Esophagus muscularis mucosa (tissue), 4 donors: Measurements from ENCODE around the gene ADD2. TPM values are rescaled to one million over a fixed set of nuclear protein-coding genes. Genes with fewer than 3 reads are reported as not detected.

ENCODE experiments used
- DNase-seq: peaks from one replicate; pipeline ENCODE4 v3.0.0-alpha.2; 2017; ENCODE audit errors: extremely low spot score
- H3K27ac ChIP-seq, 4 donors: fragments of 200-600 bp; sonication (generic); replicated peaks in 1 of 4; 1 replicate in 3 of 4; 2 replicates in 1 of 4; pipeline ENCODE4 v1.5.1; 2016 to 2019; ENCODE audit warnings: mild to moderate bottlenecking in 1 of 4
- H3K27me3 ChIP-seq, 4 donors: fragments of 200-600 bp; sonication (generic); one replicate each; pipeline versions ENCODE4 v1.5.1 to v1.6.0; 2016 to 2019
- H3K36me3 ChIP-seq, 4 donors: fragments of 200-600 bp; sonication (generic); one replicate each; pipeline ENCODE4 v1.5.1; 2016 to 2019
- H3K4me1 ChIP-seq, 4 donors: fragments of 200-600 bp; sonication (generic); one replicate each; pipeline ENCODE4 v1.5.1; 2016 to 2019
- H3K4me3 ChIP-seq, 4 donors: fragments of 200-600 bp; sonication (generic); 1 replicate in 2 of 4; 2 replicates in 2 of 4; pipeline ENCODE4 v1.5.1; 2016 to 2019; ENCODE audit warnings: mild to moderate bottlenecking in 4 of 4, moderate library complexity in 1 of 4
- H3K9me3 ChIP-seq, 4 donors: fragments of 200-600 bp; sonication (generic); 1 replicate in 3 of 4; 2 replicates in 1 of 4; pipeline ENCODE4 v1.5.1; 2016 to 2019
- CTCF ChIP-seq, 3 experiments: fragments of 200-600 bp in 2 of 3; fragments of 450-650 bp in 1 of 3; sonication (generic) in 2 of 3; IDR thresholded peaks; one replicate each; pipeline ENCODE4 v1.5.1; 2017 to 2019; ENCODE audit warnings: antibody characterized with exemption in 3 of 3, mild to moderate bottlenecking in 2 of 3, moderate library complexity in 1 of 3
- EP300 ChIP-seq: sonication (generic); formaldehyde crosslinking; IDR thresholded peaks from one replicate; pipeline ENCODE4 v1.6.1; 2017; ENCODE audit warnings: antibody characterized with exemption
- POLR2A ChIP-seq: fragments of 450-650 bp; IDR thresholded peaks from one replicate; pipeline ENCODE4 v1.6.1; 2017; ENCODE audit warnings: antibody characterized with exemption, moderate library complexity, mild to moderate bottlenecking, low read depth
- POLR2AphosphoS5 ChIP-seq, 2 donors: sonication (generic); formaldehyde crosslinking; IDR thresholded peaks; one replicate each; pipeline ENCODE4 v1.6.1; 2017; ENCODE audit warnings: antibody characterized with exemption in 2 of 2
- WGBS: methylation state at CpG from one replicate; pipeline ENCODE4 v1.1.5; 2018; 5-methylcytosine and 5-hydroxymethylcytosine counted together
- intact Hi-C: fragments of 100-400 bp; cut with DNase I; formaldehyde crosslinking; loops from one replicate; pipeline ENCODE4 v1.15.1; 2023
- total RNA-seq, 4 donors: library from RNA; depleted of rRNA; stranded (reverse); fragments of >200 nt; gene quantifications; one replicate each; pipeline versions ENCODE4 v1.1.0 to v1.2.1, GENCODE V29; 2016

Gene ADD2
- total RNA-seq, 4 donors from 2014 or later, result 2.5 to 8.6 (median 5.0) TPM

- TF ChIP-seq CTCF (IDR thresholded peaks at IDR 0.05) (no peak), EP300 (no peak), POLR2AphosphoS5 (IDR thresholded peaks at IDR 0.05) (no peak), POLR2A (no peak)
- H3K9me3 ChIP-seq, result no peaks in the 10 kb centered on the region
- no peaks in the 10 kb centered on the region for H3K36me3 ChIP-seq
- H3K27ac ChIP-seq, result no peak overlapping the region
- 93% methylated on average over 7 of the region's 7 CpGs for WGBS
- H3K27me3 ChIP-seq, result peaks cover 0 to 42% (median 1%) of the 10 kb centered on the region in 4 donors
- no peak overlapping the region for H3K4me3 ChIP-seq
- intact Hi-C loops, result no loop called here
- DNase-seq, result no peak
- H3K4me1 ChIP-seq, result no peaks in the 10 kb centered on the region
Observed at GRCh38 chr2:70757966-70758365, 10.0 kb downstream of the ADD2 start.

- H3K4me1 ChIP-seq, result no peaks in the 10 kb centered on the region
- H3K9me3 ChIP-seq, result no peaks in the 10 kb centered on the region
- intact Hi-C loops, result no loop called here
- H3K4me3 ChIP-seq, result no peak overlapping the region
- no peaks in the 10 kb centered on the region for H3K36me3 ChIP-seq
- no peak for TF ChIP-seq CTCF (IDR thresholded peaks at IDR 0.05)
- TF ChIP-seq EP300, result no peak
- TF ChIP-seq POLR2AphosphoS5 (IDR thresholded peaks at IDR 0.05), result no peak
- no peak for TF ChIP-seq POLR2A
- no peak overlapping the region for H3K27ac ChIP-seq
- DNase-seq, result no peak
- WGBS, result 76% methylated on average over 4 of the region's 4 CpGs
- H3K27me3 ChIP-seq, result peaks cover 0 to 38% (median 1%) of the 10 kb centered on the region in 4 donors
Observed at GRCh38 chr2:70757360-70757759, 10.6 kb downstream of the ADD2 start.

DNA sequence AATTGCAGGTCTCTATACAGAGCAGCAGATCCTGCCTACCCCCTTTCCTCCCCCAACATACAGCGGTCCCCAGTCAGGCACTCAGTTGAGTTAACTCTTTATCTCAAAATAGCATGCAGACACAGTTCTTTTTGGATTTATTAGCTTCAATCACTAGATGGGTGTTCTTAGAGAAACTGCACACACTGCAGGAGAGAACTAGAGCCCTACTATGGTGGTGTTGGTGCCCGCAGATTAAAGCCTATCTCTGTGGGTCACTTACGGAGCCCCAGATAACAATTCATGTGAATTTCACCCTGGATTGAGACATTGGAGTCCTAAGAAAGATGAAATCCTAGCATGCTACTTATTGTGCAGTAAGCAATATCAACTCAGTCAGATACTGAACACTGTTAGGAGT lies 11.9 kb downstream of the ADD2 start:
- DNase-seq, result no peak
- Histone ChIP-seq H3K9me3 (no peaks in the 10 kb centered on the region), H3K4me1 (no peaks in the 10 kb centered on the region), H3K27ac (no peak overlapping the region), H3K27me3 (peaks cover 0 to 38% (median 1%) of the 10 kb centered on the region in 4 donors), H3K4me3 (no peak overlapping the region), H3K36me3 (no peaks in the 10 kb centered on the region)
- WGBS, result 92% methylated on average over 3 of the region's 3 CpGs
- intact Hi-C loops, result no loop called here
- TF ChIP-seq POLR2AphosphoS5 (IDR thresholded peaks at IDR 0.05), result no peak

DNA sequence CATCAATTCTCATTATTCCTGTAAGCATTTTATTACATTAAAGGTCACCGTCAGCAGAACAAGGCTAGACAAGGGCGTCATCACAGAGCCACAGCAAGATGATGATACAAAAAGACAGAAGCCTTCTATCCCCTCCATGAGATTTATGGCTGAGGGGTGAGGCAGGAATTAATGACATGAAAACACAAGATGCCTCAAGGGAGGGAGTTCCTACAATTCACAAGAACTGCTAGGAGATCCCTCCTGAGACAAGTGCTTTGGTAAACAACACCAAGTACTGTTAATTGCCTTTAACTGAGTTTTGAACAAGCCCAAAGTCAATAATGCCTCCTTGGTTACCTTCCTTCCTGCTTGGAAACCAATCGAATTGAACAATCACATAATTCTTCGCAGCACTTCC lies 14.1 kb downstream of the ADD2 start:
- 94% methylated on average over 4 of the region's 4 CpGs for WGBS
- Histone ChIP-seq H3K27me3 (peaks cover 0 to 41% (median 1%) of the 10 kb centered on the region in 4 donors), H3K27ac (no peak overlapping the region), H3K4me1 (no peaks in the 10 kb centered on the region), H3K4me3 (no peak overlapping the region), H3K9me3 (no peaks in the 10 kb centered on the region), H3K36me3 (no peaks in the 10 kb centered on the region)
- TF ChIP-seq POLR2A, result no peak
- no peak for TF ChIP-seq POLR2AphosphoS5 (IDR thresholded peaks at IDR 0.05)
- TF ChIP-seq CTCF (IDR thresholded peaks at IDR 0.05), result no peak
- no peak for TF ChIP-seq EP300
- intact Hi-C loops, result no loop called here
- DNase-seq, result no peak

DNA sequence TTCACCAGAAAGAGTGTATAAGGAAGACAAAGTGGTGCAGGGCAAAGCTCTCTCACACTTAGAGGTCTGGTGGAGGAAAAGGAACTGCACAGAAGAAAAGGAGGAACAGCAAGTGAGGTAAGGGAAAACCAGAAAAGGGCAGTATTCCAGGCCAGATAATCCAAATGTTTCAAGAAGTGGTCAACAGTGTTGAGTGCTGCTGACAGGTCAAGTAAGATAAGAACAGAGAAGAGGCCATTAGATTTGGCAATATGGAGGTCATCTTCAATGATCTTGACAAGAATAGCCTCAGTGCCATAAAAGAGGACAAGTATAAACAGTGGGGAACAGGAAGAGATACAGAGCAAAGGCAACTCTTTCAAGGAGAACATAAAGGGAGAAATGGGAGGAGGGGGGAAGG lies 15.0 kb downstream of the ADD2 start:
- Histone ChIP-seq H3K4me1 (no peaks in the 10 kb centered on the region), H3K9me3 (no peaks in the 10 kb centered on the region), H3K4me3 (no peak overlapping the region), H3K36me3 (no peaks in the 10 kb centered on the region), H3K27ac (no peak overlapping the region), H3K27me3 (peaks cover 0 to 41% (median under 1%) of the 10 kb centered on the region in 4 donors)
- DNase-seq, result no peak
- no peak for TF ChIP-seq POLR2AphosphoS5 (IDR thresholded peaks at IDR 0.05)
- no peak for TF ChIP-seq CTCF (IDR thresholded peaks at IDR 0.05)
- no peak for TF ChIP-seq POLR2A
- TF ChIP-seq EP300, result no peak
- intact Hi-C loops, result no loop called here
